GM19467 (cell line): ENCODE measurements around the gene OR6S1.

Source experiments
- ATAC-seq: cut with Tn5 transposase; IDR thresholded peaks from one replicate; pipeline ENCODE4 v1.9.1; 2021; ENCODE audit warnings: mild to moderate bottlenecking, moderate library complexity; ENCODE audit not compliant: unreplicated experiment

OR6S1 gene

DNA sequence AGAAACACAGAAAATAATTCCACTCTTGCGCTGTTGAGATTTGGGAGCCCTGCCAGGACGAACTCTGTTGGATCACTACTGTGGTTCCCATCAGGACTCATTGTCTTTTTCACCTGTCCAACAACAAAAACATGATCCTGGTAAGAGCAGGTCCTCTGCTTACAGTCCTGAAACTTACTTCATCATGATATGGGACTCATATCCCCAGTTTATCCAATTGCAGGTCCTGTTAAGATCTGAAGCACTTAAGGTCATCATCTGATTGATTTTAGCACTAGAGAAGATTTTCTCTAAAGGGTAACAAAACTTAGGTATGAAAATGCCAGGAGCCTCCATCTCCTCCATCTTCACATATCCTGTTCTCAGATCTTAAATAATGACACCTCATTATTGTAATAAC lies at the start of gene OR6S1:
Gene OR6S1 (minus strand): TSS at position 101 of the 400 bp plus-strand sequence. CDS start 0 bp downstream, at position 101.
- ATAC-seq: no peak

- peak; percentile 67 for ATAC-seq
These were observed 49.6 kb upstream of the OR6S1 start for GRCh38 chr14:20690848-20691640.

DNA sequence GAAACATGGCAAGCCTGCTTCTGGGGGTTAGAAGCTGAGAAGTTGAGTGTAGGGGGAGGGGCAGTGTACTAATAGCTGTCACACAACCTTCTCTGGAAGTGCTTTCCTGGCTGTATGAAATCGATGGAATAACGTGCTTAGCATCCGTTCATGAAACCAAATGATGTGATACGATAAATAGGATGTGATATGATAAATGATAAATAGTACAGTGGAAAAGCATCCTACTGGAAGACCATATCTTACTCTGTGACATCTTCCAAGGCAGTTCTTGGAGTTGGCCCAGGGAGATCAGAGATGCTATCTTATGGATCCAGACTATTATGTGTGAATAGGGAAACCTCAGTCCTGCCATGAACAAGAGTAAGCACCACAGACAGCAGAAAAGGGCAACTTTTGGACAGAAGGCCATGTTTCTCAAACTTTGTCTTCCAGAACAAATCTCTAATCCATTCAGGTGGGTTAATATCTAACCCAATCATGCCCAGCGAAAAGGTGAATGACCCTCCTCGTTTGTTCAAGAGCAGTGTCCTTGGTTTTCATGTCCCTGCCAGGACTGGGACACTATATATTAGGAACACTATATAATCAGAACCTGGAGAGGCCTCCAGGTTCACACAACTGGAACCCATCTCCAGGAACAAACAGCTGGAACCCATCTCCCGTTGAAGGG lies 46.8 kb upstream of the OR6S1 start, which contains the start of gene ANG:
Gene ANG (plus strand): TSS at position 598 of the 673 bp plus-strand sequence. CDS start 4,801 bp downstream, outside the sequence.
- ATAC-seq: no peak

DNA sequence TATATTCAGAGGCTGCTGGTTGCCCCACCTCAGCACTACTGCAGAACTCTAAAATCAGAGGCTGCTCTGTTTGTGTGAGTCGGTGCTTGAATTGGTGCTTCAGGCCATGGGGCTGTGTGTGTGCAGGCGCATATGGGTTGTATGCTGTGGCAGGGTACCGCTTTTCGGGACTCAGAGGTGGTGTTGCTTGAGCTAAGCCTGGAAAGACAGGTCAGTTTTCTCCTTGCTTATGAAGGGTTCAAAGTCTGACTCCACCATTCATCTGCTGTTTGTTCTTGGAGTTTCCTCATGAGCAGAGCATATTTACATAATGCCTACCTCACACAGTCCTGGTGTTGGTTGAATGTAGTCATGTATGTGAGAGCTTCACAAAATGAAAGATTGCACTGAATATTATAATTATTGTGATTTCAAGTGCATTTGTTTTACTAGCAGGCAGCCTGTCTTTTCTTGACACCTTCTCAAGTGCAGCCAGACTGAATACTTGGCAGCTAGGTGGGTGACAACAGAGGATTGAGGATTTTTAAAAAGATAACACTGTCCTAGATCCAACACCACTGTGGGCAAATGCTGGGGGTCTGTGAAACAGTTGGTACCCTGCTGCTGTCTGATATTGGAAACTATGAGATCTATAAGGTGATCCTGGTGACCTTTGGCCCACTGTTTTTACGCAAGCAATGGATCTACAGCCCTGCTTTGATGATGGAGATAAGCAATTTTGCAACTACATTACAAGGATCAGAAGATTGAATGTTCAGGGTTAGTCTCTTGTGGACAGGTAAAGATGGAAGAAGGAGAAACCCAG lies 46.1 kb upstream of the OR6S1 start:
- no peak for ATAC-seq

DNA sequence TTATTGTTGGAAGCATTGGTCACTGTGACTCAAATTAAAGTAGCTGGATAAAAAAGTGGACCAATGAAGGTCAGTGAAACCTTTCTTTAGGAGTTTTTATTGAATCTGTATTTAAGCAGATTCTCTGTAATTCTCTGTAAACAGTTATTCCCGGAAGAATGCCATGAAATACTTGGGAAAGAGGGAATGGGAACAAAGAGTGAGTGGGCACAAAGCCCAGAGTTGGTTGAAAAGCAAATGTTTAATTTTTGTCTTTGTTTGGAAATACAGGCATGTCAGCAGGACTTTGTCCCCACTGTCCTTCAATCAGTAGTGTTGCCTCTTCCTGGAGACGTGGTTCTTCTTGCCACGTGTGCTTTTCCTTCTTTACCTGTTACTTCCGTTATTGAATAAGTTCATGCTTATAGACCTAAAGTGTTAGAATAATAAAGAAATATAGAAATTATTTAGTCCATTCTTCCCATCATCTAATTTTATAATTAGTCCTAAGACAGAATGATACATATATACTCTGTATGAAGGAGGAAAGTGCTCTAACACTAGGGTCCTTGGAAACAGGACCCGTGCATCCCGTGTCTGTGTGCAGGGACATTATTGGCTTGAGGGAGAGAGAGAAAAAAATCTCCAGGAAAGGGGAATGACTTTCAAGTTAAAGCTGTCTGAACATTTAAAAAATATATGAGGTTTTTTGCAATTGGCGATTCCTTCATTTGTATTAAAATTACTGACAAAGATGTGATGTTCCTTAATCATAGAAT lies 45.1 kb upstream of the OR6S1 start:
- no peak for ATAC-seq

- no peak for ATAC-seq
These were observed 43.4 kb upstream of the OR6S1 start for GRCh38 chr14:20684662-20685456.

DNA sequence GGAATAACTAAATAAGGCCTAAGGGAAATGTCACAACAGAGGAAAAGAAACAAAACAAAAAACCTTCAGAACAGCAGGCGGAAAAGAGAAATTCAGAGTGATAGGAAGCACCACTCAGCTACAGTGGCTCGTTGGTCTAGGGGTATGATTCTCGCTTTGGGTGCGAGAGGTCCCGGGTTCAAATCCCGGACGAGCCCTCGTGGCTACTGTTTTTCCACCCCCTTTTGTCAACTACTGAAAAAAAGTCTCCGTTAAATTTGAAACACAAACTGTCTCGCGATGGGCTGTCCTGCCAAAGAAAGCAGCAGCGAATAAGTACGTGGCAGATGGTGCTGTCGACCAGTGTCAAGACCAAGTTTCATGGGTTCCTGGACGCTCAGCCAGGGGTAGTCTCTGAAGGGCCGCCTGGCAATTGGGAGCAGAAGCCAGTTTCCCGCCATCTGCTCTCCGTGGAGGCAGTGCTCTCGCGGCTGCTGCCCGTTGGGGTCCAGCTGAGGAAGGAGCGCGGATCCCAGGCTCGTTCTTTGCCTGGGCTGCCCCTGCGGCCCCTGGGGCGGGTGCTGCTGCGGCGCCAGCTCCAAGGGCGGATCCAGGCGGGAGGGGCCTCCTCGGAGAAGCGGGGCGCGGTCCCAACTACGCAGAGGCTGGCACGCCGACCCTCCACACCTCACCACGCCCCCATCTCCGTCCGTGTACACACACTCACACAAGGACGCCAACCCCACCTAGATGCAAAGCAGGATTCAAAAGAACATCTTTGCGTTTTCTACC lies 42.6 kb upstream of the OR6S1 start, which contains the start of gene RNASE4:
Gene RNASE4 (plus strand): TSS at position 670 of the 771 bp plus-strand sequence. CDS start 14,812 bp downstream, outside the sequence.
- peak; percentile 23 for ATAC-seq

DNA sequence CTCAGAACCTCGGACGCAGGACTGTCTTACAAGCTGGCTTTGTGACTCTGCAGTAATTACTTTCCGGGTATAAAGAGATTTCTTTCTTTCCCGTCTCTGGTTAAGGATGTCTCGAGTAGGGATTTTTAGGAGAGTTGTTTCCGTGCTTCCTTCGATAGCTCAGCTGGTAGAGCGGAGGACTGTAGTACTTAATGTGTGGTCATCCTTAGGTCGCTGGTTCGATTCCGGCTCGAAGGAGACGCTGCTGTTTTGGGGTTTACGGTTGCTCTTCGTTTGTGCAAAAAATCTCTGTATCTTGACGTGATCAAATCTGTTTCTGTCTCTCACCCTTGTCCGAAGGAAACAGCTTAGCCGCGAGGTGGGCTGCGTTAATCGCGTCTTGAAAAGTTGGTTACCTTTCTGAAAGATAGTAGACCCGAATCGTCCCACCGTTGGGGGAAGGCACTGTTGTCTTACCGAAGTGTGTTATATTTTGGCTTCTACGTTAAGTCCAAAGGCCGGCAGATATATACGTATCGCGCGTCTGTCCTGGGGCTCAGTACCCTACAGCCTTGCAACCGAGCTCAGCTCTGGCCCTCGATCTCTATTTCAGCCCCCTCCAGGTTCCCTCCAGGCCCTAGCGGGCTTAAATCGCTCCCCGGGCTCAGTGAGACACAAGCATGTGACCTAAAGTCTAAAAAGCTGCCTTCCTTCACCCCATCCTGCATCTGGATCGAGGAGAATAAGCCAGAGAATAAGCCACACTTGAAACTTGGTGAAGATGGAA lies 41.8 kb upstream of the OR6S1 start:
- peak; percentile 11 for ATAC-seq

GRCh38 chr14:20682435-20683124 lies 41.1 kb upstream of the OR6S1 start:
- peak; percentile 36 for ATAC-seq

DNA sequence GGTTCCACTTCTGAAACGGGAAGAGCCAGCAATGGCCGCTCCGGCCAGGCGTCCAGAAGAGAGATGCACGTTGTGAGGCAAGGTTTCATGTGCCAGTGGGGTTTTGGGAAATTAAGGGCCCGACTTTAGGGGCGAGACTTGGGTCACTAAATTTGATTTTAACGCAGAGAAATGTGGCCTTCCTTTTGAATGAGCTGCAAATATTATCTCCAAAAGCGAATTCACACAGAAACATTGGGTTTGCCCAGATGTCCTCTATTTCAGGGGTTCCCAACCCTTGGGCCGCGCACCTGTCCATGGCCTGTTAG lies 40.6 kb upstream of the OR6S1 start:
- ATAC-seq: no peak

DNA sequence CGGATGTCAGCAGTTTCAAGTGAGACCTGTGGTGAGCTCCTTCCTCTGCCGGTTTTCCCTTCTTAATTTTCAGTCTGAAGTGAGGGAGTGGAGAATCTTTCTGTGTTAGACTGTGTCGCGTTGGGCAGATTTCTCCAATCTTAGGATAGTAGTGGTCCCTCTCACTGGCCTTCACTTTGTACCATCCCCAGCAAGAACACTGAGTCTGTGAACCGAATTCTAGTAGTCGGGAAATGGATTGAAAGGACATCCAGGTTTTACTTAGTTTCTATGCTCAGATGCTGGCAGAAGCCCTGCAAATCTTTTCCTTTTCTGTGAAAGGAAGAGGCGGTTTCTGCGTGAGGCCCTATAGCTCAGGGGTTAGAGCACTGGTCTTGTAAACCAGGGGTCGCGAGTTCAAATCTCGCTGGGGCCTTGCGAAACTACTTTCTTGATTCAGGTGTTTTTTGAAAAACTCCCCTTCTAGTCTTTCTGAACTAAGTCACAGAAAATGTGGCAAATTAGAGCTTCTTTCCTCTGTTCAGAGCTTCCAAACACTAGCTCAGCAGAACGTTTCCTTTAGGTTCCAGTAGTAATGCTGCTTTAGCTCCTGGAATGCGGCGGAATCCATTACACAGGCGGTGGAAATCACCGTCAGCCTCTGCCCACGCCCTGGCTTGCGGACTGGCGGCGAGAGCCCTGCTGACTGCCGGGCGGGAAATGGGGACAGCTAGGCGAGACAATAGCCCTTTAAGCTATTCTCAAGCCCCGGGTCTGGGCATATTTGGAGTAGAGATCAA lies 40.0 kb upstream of the OR6S1 start:
- peak; percentile 22 for ATAC-seq

DNA sequence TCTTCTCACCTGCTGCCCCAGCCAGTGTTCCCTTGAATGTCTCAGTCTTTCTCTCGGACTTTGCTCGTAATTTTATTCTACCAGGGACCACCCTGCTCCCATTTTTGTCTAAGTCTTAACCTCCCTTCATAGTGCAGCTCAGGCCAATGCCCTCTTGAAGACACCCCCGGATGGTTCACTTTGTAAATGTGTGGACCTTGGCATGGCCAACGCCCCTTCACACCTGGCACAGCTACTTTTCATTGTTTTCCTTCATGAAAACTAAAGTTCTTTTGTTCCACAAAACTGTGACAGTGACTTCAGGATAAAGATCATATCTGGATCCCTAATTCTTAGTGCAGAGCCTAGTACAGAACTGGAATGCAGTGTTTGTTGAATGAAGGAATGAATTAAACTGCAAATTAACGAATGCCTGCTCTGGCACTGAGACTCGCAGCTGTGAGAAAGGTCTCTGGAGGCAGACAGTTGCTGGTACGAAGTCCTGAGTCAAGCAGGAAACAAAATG lies 39.4 kb upstream of the OR6S1 start:
- ATAC-seq: peak; percentile 34

GRCh38 chr14:20680363-20680762 lies 38.9 kb upstream of the OR6S1 start:
- ATAC-seq: no peak

DNA sequence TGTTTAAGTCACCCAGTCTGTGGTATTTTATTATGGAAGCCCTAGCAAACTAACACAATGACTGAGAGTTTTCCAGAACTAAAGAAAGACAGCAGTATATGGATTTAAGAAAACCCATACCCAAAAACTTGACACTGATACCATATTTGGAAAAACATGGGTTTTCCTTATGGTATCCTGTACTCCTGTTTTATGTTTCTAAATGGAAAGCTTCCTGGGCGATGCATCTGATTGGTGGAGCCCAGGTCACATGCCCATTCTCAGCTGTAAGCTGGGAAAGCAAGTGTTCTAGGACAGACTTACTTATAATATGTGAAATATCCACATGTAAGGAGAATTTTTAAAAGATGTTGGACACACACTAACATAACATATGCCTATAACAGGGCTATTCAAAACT lies 38.4 kb upstream of the OR6S1 start:
- no peak for ATAC-seq

- ATAC-seq: no peak
These were observed 34.6 kb upstream of the OR6S1 start for GRCh38 chr14:20676072-20676471.

DNA sequence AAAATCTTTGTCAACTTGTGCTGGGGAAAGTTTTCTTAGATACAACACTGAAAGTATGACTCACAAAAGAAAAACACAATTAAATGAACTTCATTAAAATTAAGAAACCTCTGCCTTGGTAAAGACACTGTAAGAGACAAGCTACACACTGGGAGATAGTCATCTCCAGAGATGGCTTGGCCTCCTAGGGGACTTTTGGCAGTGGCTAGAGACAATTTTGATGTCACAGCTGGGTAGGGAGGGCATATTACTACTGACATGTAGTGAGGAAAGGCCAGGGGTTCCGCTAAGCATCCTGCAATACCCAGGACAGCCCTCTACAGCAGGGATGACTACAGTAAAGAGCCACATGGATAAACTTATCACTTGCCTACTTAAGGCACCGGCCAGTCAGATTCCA lies 34.2 kb upstream of the OR6S1 start:
- ATAC-seq: no peak
